CD4-positive, alpha-beta T cell (primary cell): ENCODE measurements around the gene ARPC5. TPM values are rescaled to one million over a fixed set of nuclear protein-coding genes. Genes with fewer than 3 reads are reported as not detected.

Experiments
- ATAC-seq: fragments of 200-7000 bp; cut with Tn5 transposase; one replicate; pipeline ENCODE4 v1.10.0; 2022; ENCODE audit warnings: mild to moderate bottlenecking; ENCODE audit not compliant: poor library complexity
- CTCF ChIA-PET: fragments of 350-600 bp; sonication (Branson Sonifier 250); formaldehyde crosslinking; loops from one replicate; lab custom pipeline; 2021; ENCODE audit warnings: antibody characterized with exemption, inconsistent platforms; lab: Charles Lee
- POLR2A ChIA-PET: fragments of 350-600 bp; sonication (Branson Sonifier 250); formaldehyde crosslinking; loops from one replicate; lab custom pipeline; 2021; ENCODE audit warnings: antibody characterized with exemption, inconsistent platforms; lab: Charles Lee
- DNase-seq, 14 experiments: peaks; one replicate each; pipeline ENCODE4 v3.0.0-alpha.2; 2013 to 2020; ENCODE audit warnings: mixed read lengths in 2 of 14
- H3K27ac ChIP-seq, 2 donors: one replicate each; pipeline versions ENCODE4 v1.5.1 to v1.7.0; 2013; ENCODE audit warnings: low read length in 2 of 2, low read depth in 1 of 2, mild to moderate bottlenecking in 1 of 2
- H3K27me3 ChIP-seq, 2 experiments: 1 replicate in 1 of 2; 2 replicates in 1 of 2; pipeline versions ENCODE4 v1.6.1 to v1.7.0; 2013; ENCODE audit warnings: low read length in 2 of 2, control low read depth in 1 of 2, mild to moderate bottlenecking in 1 of 2, moderate library complexity in 1 of 2; ENCODE audit not compliant: insufficient read depth in 2 of 2, control insufficient read depth in 1 of 2
- H3K36me3 ChIP-seq: one replicate; pipeline ENCODE4 v1.6.1; 2013; ENCODE audit warnings: low read length, control low read depth; ENCODE audit not compliant: insufficient read depth
- H3K4me1 ChIP-seq: one replicate; pipeline ENCODE4 v1.6.1; 2013; ENCODE audit warnings: low read length, control low read depth; ENCODE audit not compliant: insufficient read depth
- H3K4me3 ChIP-seq: one replicate; pipeline ENCODE4 v1.5.1; 2013; ENCODE audit warnings: mild to moderate bottlenecking, low read length, moderate library complexity
- H3K9me3 ChIP-seq, 2 experiments: 1 replicate in 1 of 2; 2 replicates in 1 of 2; pipeline versions ENCODE4 v1.6.1 to v1.7.0; 2013; ENCODE audit warnings: low read length in 2 of 2, mild to moderate bottlenecking in 2 of 2, control low read depth in 1 of 2, moderate library complexity in 1 of 2; ENCODE audit not compliant: control insufficient read depth in 1 of 2, insufficient read depth in 1 of 2
- H3K27ac Mint-ChIP-seq: one replicate; pipeline ENCODE4 v1.8.0; 2020; ENCODE audit warnings: mixed read lengths
- H3K27me3 Mint-ChIP-seq: one replicate; pipeline ENCODE4 v1.8.0; 2021; ENCODE audit warnings: mixed read lengths
- H3K36me3 Mint-ChIP-seq: one replicate; pipeline ENCODE4 v1.8.0; 2021; ENCODE audit warnings: low read depth, mixed read lengths
- H3K4me1 Mint-ChIP-seq: one replicate; pipeline ENCODE4 v1.8.0; 2021; ENCODE audit warnings: low read depth, mixed read lengths
- H3K4me3 Mint-ChIP-seq: one replicate; pipeline ENCODE4 v1.8.0; 2020; ENCODE audit warnings: mild to moderate bottlenecking, mixed read lengths
- H3K9me3 Mint-ChIP-seq: one replicate; pipeline ENCODE4 v1.8.0; 2020; ENCODE audit warnings: mixed read lengths
- intact Hi-C, 2 experiments: fragments of 100-400 bp; cut with DNase I in 1 of 2; cut with micrococcal nuclease in 1 of 2; formaldehyde crosslinking; loops; one replicate each; pipeline versions ENCODE4 v1.15.1 to v1.9.0; 2023 to 2025; cut with DNase I, micrococcal nuclease
- total RNA-seq, 174 experiments: library from RNA in 2 of 174; stranded (reverse) in 2 of 174; gene quantifications; one replicate each; pipeline ENCODE4 v1.2.3 and lab custom pipeline; 2021 to 2026
- TF ChIP-seq, protein P1 (sequence below): fragments of 200-600 bp; IDR thresholded peaks from one replicate; pipeline ENCODE4 v1.8.0; 2022; ENCODE audit warnings: antibody characterized with exemption, mild to moderate bottlenecking

Gene ARPC5
- total RNA-seq, 2 experiments from 2014 or later: 21.4 to 23.0 TPM

GRCh38 chr1:183673605-183674323 lies 38.2 kb upstream of the ARPC5 start:
- peaks cover 4% of the 10 kb centered on the region for H3K36me3 Mint-ChIP-seq
- H3K27me3 Mint-ChIP-seq: peaks cover 16% of the 10 kb centered on the region
- ChIA-PET POLR2A (no interaction called here), CTCF (interaction anchor here (0.8 kb wide), 1 partner anchor 11 kb away, joined by 4 read pairs; no protein-coding TSS in a partner anchor)
- H3K36me3 ChIP-seq: no peaks in the 10 kb centered on the region
- H3K9me3 Mint-ChIP-seq: no peaks in the 10 kb centered on the region
- no peak overlapping the region for H3K27ac Mint-ChIP-seq
- no peaks in the 10 kb centered on the region for H3K4me1 Mint-ChIP-seq
- no peak overlapping the region for H3K27ac ChIP-seq
- peaks cover 0 to 6% of the 10 kb centered on the region in 2 experiments for H3K9me3 ChIP-seq
- no peak for ATAC-seq
- intact Hi-C loops: no loop called here
- no peaks in the 10 kb centered on the region for H3K27me3 ChIP-seq
- no peaks in the 10 kb centered on the region for H3K4me1 ChIP-seq
- H3K4me3 ChIP-seq: no peak overlapping the region
- TF ChIP-seq, protein P1, sequence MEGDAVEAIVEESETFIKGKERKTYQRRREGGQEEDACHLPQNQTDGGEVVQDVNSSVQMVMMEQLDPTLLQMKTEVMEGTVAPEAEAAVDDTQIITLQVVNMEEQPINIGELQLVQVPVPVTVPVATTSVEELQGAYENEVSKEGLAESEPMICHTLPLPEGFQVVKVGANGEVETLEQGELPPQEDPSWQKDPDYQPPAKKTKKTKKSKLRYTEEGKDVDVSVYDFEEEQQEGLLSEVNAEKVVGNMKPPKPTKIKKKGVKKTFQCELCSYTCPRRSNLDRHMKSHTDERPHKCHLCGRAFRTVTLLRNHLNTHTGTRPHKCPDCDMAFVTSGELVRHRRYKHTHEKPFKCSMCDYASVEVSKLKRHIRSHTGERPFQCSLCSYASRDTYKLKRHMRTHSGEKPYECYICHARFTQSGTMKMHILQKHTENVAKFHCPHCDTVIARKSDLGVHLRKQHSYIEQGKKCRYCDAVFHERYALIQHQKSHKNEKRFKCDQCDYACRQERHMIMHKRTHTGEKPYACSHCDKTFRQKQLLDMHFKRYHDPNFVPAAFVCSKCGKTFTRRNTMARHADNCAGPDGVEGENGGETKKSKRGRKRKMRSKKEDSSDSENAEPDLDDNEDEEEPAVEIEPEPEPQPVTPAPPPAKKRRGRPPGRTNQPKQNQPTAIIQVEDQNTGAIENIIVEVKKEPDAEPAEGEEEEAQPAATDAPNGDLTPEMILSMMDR: no peak
- no peak for DNase-seq
- H3K4me3 Mint-ChIP-seq: no peak overlapping the region

DNA sequence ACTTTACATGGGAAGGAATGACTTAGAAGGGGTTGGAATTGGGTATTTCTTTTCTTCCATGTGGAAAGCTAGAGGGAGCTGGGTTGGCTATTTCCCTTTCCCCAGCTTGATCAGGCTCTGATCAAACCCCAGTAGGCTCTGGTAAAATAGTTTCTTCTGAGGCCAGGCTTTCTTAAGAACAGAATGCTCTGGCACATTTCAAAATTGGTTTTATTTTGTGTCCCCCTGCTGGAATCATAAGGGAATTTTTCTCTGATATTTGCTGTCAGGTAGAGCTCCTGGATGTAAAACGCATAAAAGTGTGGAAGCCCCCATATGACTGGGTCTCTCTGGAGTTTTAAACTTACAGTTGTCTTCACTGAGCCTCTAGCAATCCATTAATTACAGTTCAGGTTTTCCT lies 34.6 kb upstream of the ARPC5 start:
- ATAC-seq (no peak), DNase-seq (no peak)
- ChIA-PET POLR2A (no interaction called here), CTCF (interaction anchor here (0.9 to 1.6 kb wide), 2 partner anchors 15 to 246 kb away, joined by 3 read pairs; no protein-coding TSS in a partner anchor)
- Mint-ChIP-seq H3K27me3 (peaks cover 11% of the 10 kb centered on the region), H3K9me3 (no peaks in the 10 kb centered on the region), H3K4me1 (no peaks in the 10 kb centered on the region), H3K27ac (no peak overlapping the region), H3K4me3 (no peak overlapping the region), H3K36me3 (peaks cover 4% of the 10 kb centered on the region)
- intact Hi-C loops: no loop called here
- H3K4me1 ChIP-seq: no peaks in the 10 kb centered on the region
- TF ChIP-seq, protein P1: no peak
- H3K27me3 ChIP-seq: no peaks in the 10 kb centered on the region
- H3K9me3 ChIP-seq: peaks cover 0 to 6% of the 10 kb centered on the region in 2 experiments
- H3K36me3 ChIP-seq: no peaks in the 10 kb centered on the region
- H3K27ac ChIP-seq: no peak overlapping the region
- H3K4me3 ChIP-seq: no peak overlapping the region

DNA sequence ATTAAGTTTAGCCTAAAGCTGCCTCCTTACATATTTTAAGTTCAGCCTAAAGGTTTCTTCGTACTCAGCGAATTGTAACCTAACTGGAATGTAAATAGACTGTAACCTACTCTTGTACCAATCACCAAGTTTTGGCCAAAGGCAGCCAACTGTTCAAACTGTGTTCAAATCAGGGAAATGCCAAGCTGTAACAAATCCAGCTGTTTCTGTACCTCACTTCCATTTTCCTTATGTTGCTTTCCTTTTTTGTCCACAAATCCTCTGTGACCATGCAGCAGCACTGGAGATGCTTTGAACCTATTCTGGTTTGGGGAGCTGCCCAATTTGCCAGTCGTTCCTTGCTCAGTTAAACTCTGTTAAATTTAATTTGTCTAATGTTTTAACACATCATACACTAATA lies 20.8 kb upstream of the ARPC5 start:
- no peak for DNase-seq
- no peak overlapping the region for H3K4me3 ChIP-seq
- no peaks in the 10 kb centered on the region for H3K36me3 ChIP-seq
- H3K27me3 ChIP-seq: no peaks in the 10 kb centered on the region
- no peaks in the 10 kb centered on the region for H3K9me3 ChIP-seq
- H3K36me3 Mint-ChIP-seq: no peaks in the 10 kb centered on the region
- H3K4me1 ChIP-seq: peaks cover 26% of the 10 kb centered on the region
- H3K27ac ChIP-seq: no peak overlapping the region
- ChIA-PET CTCF (interaction anchor here (1.4 to 4.4 kb wide), 4 partner anchors 19 to 259 kb away, joined by 9 to 57 read pairs (median 12); no protein-coding TSS in a partner anchor), POLR2A (interaction anchor here (1.3 kb wide), 1 partner anchor 29 kb away, joined by 5 read pairs; no protein-coding TSS in a partner anchor)
- intact Hi-C loops: loop anchor here in 1 of 2 experiments (5.0 kb wide), 1 partner anchor 566 kb away; no protein-coding TSS in a partner anchor
- no peak for ATAC-seq
- H3K4me3 Mint-ChIP-seq: no peak overlapping the region
- peaks cover 37% of the 10 kb centered on the region for H3K4me1 Mint-ChIP-seq
- TF ChIP-seq, protein P1: no peak
- no peak overlapping the region for H3K27ac Mint-ChIP-seq
- H3K9me3 Mint-ChIP-seq: no peaks in the 10 kb centered on the region
- no peaks in the 10 kb centered on the region for H3K27me3 Mint-ChIP-seq
